ENCODE results near the gene PLEKHA5.

GRCh38 chr12:19208456-19208855 lies 78.9 kb downstream of the PLEKHA5 start:
- TF ChIP-seq CTCF (IDR thresholded peaks at IDR 0.05) (no peak), POLR2A (IDR thresholded peaks at IDR 0.05) (no peak)

Measured in heart left ventricle (tissue), 13 donors.